Renal cortical epithelial cell (primary cell): ENCODE measurements around the gene NANOS1. TPM values are rescaled to one million over a fixed set of nuclear protein-coding genes. Genes with fewer than 3 reads are reported as not detected.

Experiments
- DNase-seq: peaks from one replicate; pipeline ENCODE4 v3.0.0-alpha.2; 2011; ENCODE audit warnings: low read depth
- total RNA-seq: library from RNA; depleted of rRNA; stranded (reverse); fragments of >200 nt; gene quantifications from 2 replicates; pipeline ENCODE4 v1.2.3, GENCODE V29; 2014

The NANOS1 gene
- total RNA-seq, 1 donor from 2014 or later = 2.5 TPM

- no peak for DNase-seq
Observed at GRCh38 chr10:119060107-119060506, 30.6 kb downstream of the NANOS1 start.

DNA sequence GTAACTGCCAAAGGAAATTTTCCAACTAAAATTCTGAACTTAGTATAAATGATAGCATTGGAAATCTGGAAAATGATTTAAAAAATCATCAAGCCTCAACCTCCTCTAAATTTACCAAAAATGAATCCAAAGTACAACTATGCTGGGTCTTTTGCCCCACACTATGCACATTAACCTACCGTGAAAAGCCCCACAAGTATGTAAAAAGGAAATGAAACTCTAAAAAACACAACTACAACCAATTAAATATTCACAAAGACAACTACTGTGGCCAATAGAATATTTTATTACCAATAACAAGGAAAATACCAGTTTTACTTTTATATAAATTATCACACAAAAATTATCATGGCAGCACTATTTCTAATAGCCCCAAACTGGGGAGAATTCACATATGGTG, 31.8 kb downstream of the NANOS1 start:
- no peak for DNase-seq

- DNase-seq = no peak
Observed at GRCh38 chr10:119061926-119062325, 32.4 kb downstream of the NANOS1 start.

GRCh38 chr10:119070395-119071165, 41.1 kb downstream of the NANOS1 start:
- no peak for DNase-seq

DNA sequence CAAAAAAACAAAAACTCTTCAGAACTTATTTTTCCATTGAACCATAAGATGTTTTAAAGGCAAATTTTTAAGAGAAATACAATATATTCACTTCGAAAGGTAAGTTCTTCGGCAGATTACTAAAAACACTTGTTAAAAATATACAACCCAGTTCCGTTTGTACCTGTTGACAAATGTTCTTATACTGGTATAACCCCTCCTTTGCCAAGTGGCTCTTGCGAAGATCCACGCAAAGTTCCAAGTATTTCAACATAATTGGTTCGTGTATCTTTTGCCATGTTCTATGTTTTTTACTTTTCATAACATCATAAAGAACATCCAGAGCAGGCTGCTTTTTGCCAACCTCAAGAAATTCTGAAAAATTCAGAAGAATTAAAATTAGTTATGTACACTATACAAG, 44.1 kb downstream of the NANOS1 start:
- no peak for DNase-seq

- no peak for DNase-seq
Observed at GRCh38 chr10:119078422-119079179, 49.1 kb downstream of the NANOS1 start.

DNA sequence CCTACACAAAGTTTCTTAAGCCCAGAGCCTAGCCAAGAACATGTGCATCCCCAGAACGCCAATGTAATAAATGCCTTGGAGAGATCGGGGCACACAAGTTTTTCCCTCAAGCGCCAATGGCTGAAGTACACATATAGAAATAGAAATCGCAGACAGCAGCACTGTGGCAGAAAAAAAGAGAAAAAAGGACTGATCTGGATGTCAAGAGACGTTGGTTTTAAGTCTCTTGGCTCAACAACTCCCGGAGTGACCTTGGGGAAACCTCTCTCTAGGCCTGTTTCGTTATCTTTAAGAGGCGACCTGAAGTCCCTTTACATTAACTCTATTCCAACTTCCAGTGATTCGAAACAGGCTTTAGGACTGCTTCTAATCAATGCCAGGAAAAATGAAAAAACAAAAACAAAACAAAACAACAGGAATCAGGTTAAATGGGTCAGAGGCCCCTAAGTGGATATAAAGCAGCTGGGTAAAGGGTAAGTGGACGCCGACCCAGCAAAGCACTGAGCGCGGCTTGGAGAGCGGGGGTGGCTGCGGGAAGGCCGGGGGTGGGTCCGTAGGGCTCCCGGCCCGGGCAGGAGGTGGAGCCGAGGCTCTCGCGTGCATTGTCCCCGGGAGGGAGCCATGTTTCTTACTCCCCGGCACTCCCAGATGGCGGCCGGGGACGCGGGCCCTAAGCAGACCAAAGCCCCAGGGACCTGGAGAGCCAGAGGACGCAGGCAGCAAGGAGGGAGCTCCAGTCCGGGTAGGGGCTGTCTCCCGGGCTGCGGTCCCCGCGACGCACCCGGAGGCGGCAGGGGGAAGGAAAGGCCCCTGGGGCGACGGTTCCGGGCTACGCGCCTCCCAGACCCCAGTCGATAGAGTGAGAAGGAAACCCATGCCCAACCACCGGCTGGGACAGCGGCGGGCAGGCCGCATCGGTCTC, 50.3 kb downstream of the NANOS1 start:
- peak; percentile 56 for DNase-seq

DNA sequence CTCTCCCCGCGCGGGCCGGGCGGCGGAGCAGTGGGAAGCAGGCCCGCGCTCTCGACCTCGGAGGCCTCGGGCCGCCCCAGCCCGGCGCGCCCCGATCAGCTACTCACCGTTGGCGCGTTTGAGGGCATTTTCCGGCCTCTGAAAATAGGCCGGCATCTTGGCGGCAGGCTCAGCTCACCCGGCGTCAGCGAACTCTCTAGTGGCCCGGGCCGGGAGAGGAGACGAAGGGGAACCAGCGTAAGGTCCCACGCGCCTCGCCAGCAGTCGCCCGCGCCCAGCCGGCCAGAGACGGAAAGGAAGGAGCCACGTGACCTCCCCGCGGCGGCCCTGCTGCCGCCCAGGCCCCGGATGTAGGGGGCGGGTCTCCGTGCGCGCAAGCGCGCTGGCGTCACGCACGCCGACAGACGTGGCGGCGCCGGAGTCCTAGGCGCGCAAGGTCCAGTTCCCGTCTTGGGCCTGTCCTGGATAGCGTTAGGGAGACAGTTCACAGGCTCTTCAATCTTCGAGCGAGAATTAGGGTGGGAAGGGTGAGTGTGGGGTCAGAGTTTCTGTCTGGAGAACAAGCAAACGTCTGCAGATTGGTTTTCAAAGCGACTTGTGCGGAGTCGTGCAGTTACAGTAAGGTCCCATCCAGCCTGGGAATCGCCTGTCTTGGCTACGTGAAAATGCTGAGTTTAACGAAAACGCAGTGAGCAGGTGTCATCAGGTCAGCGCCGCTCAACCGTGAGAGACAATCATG, 51.2 kb downstream of the NANOS1 start, which contains the start of gene EIF3A:
Gene EIF3A (minus strand): TSS at position 297 of the 739 bp plus-strand sequence. CDS start 141 bp downstream, at position 156.
- DNase-seq = peak; percentile 76

Other genes with a start within 250 kb of the NANOS1 start
- 96.6 and 180 TPM in 2 replicates for gene EIF3A, start 51.1 kb downstream of the NANOS1 start, total RNA-seq
- gene DENND10, start 74.4 kb downstream of the NANOS1 start, total RNA-seq = 76.1 and 82.3 TPM in 2 replicates
- gene SFXN4, start 136.0 kb downstream of the NANOS1 start, total RNA-seq = 13.1 and 14.2 TPM in 2 replicates
- gene PRDX3, start 149.1 kb downstream of the NANOS1 start, total RNA-seq = 361 and 404 TPM in 2 replicates
- gene GRK5, start 177.9 kb downstream of the NANOS1 start, total RNA-seq = 1.1 and 3.0 TPM in 2 replicates